Epidermal melanocyte (primary cell): ENCODE results near the gene MYBPC1.
"Not testable (repeated sequence)": the region's sequence is repeated elsewhere in the genome, so short reads cannot be mapped to it uniquely, and the experiment has no call there.

Experiments used
- DNase-seq: peaks from one replicate; pipeline ENCODE4 v3.0.0; 2011; ENCODE audit warnings: low spot score; ENCODE audit not compliant: insufficient read length

The MYBPC1 gene

DNA sequence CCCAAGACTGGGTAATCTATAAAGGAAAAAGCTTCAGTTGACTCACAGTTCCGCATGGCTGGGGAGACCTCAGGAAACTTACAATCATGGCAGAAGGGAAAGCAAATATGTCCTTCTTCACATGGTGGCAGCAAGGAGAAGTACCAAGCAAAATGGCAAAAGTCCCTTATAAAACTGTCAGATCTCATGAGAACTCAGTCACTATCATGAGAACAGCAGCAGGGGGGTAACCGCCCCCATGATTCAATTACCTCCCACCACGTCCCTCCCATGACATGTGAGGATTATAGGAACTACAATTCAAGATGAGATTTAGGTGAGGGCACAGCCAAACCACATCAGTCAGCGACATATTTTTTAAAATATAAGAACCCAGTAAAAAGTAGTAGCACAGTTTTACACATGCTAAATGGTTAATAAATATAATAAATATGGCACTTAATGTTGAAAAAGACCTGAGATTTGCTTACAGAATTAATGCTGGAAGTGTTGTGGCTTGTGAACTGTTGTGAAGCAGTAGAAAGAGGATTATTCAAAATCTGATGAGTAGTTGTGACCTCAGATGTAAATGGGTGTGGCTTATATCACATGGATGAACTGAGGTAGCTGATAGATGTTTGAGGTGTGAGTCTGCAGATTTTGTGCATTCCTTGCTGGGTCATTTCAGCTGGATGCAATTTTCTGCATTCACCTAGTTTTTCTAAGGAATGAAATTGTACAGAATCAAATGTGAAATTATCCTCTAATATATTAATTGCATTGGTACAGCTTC is 55.8 kb downstream of the MYBPC1 start:
- no peak for DNase-seq

DNA sequence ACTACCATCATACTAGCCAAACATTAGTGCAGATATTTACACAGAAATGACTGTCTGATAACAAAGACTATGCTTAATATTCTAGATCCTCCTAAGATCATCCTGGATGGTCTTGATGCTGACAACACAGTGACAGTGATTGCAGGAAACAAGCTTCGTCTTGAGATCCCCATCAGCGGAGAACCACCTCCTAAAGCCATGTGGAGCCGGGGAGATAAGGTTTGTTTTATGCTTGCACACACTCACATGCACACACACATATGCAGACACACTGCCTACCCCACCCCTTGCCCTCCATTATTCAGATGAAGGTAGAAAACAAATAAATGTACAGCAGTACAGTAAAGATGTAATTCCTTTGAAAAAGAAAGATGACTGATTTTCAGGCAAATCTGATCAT is 58.3 kb downstream of the MYBPC1 start:
- DNase-seq = no peak

DNA sequence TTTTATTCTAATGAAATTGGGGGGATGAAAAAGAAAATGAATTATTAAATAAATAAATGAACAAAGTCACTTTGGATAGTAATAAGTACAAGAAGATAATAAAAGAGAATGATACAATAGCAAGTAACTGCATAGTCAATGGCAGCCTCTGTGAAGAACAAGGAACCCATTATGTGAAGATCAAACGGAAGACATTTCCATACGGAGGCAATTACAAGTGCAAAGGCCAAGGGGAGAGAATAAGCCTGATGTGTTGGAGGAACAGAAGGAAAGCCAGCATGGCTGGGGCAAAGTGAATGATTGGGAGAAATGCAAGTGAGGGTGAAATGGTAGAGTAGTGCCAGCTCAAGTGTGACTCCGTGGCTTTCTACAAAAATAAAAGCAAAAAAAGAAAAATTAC is 58.7 kb downstream of the MYBPC1 start:
- no peak for DNase-seq

DNA sequence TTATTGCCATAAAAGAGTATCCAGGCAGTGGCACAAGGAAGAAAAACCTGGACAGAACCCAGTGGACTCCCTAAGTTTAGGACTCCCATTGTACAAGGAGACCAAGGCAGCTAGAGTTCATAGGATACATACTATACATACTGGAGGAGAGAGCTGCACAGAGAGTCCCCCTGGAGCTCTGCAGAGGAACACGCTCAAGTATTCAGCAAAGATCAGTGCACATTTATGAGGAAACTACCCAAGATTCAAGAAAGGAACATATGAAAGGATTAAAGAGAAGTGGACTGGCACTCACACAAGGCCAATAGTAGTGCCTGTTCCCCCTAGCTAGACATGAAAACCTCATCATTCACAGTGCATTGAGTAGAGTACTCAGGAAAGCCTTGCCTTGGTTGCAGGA is 59.7 kb downstream of the MYBPC1 start:
- DNase-seq = no peak

DNA sequence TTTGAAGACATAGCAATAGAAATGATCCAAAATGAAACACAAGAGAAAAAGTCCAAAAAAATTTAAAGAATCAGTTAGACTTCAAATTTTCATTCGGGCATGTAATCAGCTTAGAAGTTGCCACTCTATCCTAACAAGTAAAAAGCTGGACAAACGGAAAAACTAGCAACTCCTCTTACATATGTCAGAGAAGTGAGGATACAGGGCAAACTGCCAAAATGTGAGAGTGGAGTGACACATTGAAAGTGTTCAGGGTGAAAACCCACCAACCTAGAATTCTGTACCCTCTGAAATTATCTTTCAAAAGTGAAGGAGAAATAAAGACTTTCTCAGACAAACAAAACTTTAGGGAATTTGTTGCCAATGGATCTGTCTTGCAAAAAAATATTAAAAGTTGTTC is 60.6 kb downstream of the MYBPC1 start:
- DNase-seq = no peak

DNA sequence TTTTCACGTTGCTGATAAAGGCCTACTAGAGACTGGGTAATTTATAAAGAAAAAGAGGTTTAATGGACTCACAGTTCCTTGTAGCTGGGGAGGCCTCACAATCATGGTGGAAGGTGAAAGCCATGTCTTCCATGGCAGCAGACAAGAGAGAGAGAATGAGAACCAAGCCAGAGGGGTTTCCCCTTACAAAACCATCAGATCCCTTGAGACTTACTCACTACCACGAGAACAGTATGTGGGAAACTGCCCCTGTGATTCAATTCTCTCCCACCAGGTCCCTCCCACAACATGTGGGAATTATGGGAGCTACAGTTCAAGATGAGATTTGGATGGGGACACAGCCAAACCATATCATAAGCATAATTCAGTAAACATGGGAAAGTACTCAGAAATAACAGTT is 65.9 kb downstream of the MYBPC1 start:
- not testable (repeated sequence) for DNase-seq

DNA sequence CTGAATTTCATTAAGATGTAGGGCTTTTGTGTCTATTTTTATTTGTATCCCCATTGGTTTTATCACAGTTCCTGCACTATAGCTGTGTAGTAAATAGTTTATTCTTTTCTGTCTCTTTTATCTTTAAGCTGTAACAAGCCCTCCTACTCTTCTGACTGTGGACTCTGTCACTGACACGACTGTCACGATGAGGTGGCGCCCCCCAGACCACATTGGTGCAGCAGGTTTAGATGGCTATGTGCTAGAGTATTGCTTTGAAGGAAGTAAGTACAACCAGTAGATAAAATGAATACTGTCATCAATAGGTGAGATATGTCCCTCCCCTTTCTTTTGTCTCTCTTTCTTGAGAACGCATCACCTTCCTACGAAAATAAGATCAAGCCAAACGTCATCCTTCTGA is 68.5 kb downstream of the MYBPC1 start:
- DNase-seq = no peak

DNA sequence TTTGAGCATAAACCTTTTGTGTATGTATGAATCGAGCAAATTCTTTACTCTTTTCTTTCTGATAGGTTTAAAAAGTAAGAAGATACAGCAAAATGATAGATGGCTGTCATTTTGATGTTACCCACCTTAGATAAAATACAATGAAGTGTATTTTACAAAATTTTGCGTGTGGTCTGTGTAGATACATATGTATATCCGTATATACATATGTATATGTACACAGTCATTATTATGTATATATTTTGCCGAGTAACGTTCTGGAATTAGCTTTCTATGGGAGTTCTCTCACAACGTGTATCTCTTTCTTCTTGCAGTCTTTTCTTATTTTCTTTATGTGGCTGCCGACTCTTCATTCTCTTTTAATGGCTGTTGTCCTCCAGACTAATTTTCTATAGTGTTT is 70.2 kb downstream of the MYBPC1 start:
- no peak for DNase-seq

DNA sequence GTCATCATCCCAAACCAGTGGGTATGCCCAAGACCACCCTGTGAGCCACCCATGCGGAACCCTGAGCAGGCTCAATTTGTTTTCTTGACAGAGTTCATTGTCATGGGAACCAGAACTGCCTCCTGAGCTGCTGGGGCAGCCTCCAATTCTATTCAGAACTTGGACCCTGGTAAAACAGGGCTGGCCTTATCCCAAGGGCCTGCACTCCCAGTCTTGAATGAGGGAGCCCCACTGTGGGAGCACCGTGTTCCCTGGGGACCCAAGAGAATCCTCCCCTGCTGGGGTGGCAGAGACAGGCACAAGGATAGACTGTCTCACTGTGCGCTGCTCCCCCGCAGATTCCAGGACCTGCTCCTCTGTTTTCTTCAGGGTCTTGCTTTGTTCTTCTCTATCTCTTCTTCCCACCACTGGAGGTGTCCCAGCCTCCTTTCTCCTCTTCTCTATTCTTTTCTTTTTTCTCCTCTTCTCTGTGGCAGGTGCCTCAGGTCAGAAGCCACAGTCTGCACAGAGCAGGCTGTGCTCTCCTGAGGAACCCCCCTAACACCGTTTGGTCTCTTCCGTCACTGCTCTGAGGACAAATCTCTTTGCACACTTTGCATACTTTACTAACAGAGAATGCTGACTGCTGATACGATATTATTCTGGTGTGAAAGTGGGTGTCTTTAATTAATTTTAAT is 71.4 kb downstream of the MYBPC1 start:
- no peak for DNase-seq

DNA sequence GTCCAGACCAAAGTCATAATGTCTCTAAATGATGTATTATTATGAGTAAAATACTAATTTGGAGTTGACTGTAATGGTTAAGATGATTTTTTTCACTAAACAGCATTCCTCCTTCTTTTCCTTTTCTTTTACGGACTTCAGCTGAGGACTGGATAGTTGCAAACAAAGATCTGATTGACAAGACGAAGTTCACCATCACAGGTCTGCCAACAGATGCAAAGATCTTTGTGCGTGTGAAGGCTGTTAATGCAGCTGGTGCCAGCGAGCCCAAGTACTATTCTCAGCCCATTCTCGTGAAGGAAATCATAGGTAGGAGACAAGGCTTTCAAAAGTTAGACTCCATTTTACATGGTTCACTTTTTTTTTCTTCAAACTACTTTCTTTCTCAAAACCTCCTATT is 72.8 kb downstream of the MYBPC1 start:
- DNase-seq = no peak

DNA sequence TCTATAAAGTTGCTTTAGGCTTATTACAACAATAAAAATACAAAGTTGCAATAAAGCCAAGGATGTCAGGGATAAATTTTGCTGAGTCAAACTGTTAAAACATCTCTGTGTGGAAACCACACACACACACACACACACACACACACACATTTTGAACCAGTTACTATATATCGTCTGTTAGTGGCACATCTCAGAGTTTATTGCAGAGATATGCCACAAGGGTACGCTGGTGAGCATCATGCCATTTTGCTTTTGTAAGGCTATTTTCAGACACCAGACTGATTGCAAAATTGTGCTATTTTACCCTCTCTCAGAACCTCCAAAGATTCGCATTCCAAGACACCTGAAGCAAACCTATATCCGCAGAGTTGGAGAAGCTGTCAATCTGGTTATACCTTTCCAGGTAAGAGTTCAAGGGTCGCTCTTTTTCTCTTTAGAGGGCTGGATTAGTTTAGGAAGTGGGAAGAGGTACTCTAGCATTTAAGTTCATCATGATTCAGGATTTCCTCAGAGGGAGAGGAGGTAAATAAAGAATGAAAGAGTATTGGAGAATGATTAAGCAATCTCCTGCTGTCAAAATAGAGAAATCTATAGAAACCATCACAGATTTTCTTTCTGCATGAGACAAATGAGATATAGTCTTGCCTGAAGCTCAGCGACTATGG is 75.4 kb downstream of the MYBPC1 start:
- DNase-seq = no peak

DNA sequence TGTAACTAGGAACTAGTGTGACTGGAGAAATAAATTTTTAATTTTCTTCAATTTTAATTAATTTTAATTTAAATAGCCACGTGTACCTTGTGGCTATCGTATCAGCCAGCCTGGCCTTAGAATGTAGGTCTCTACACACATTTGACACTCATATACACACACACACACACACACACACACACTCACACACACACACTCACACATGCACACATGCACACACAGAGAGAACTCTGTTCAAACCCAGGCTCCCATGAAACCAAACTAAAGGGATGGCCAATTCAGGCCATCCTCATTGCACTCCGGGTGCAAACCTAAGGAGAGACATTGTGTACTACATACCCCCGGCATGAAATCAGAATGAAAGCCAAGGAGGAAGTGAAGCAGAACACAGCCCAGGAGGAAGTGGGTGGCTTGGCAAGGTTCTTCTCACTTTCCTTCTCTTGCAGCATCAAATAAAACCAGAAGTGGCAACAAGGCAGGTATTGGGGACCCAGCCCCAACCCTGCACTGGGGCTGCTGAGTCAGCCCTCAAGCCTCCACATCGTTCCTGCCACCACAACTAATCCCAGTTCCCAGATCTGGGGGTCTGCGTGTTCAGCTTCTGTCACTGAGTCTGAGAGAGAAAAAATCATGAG is 76.5 kb downstream of the MYBPC1 start:
- DNase-seq = no peak

DNA sequence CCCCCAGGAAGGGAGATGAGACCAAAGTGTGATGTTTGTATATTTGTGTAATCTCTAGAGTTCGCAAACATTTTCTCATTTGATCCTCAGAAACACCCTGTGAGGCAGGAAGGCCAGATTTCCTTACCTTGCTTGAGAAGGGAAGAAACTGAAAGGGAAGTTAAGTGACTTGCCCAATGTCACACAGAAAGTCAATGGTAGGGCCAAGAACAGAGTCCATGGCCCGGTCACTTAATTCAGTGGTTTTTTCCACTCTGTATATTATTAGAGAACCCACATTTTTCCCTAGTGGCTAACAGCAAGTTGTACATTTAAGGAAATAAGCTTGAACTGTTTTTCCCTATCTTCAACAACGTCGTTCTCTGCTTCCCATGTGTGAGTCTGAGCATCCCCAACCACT is 77.1 kb downstream of the MYBPC1 start:
- no peak for DNase-seq

DNA sequence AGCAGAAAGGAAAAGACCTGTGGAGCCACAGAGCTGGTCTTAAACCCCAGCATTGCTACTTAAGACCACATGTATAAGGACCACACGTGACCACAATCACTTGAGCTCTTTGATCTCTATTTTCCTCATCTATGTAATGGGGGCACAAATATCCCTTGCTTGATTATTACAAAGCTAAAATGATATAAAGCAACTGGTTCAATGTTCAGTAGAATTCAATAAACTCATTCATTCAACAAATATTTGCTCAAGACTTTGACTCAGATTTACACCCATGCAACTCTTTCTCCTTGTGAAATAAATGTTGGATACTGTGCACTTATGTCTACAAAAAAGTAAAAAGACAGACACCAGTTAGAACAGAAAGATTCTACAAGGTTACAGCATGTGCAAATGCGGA is 80.8 kb downstream of the MYBPC1 start:
- DNase-seq = no peak

DNA sequence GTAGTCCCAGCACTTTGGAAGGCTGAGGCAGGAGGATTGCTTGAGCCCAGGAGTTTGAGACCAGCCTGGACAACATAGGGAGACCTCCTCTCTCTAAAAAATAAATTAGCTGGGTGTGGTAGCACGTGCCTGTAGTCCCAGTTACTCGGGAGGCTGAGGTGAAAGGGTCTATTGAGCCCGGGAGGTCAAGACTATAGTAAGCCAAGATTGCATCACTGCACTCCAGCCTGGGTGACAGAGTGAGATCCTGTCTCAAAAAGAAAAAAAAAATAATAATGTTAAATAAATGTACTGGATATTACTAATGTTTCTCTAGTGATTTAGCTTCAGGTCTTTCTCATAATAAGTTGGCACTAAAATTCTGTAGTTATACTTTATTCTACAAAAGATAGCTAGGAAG is 81.7 kb downstream of the MYBPC1 start:
- DNase-seq = not testable (repeated sequence)

DNA sequence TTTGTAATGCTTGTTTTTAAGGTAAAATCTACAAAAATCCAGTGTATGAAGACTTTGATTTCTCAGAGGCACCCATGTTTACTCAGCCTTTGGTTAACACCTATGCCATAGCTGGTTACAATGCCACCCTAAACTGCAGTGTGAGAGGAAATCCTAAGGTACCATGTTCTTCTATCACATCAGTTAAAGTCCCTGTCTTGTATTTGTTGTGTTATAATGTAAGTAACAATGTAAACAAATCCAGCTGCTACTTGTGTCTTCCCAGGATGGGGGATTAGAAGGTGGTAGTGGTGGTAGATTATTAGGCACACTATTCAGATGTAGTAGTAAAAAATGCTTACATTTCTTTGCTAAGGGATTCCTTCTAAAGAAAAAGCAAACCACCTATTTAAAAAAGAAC is 83.3 kb downstream of the MYBPC1 start:
- DNase-seq = no peak

DNA sequence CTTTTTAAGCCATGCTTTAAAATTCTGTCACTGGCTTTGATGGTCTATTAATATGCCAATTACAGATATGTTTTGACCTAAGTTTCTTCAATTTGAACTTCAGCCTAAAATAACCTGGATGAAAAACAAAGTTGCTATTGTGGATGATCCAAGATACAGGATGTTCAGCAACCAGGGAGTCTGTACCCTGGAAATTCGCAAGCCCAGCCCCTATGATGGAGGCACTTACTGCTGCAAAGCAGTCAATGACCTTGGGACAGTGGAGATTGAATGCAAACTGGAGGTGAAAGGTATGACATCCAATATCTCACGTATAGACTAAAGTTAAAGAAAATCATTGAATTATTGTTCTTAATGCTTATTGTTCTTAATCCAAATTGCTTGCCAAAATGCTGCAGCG is 85.5 kb downstream of the MYBPC1 start:
- no peak for DNase-seq

DNA sequence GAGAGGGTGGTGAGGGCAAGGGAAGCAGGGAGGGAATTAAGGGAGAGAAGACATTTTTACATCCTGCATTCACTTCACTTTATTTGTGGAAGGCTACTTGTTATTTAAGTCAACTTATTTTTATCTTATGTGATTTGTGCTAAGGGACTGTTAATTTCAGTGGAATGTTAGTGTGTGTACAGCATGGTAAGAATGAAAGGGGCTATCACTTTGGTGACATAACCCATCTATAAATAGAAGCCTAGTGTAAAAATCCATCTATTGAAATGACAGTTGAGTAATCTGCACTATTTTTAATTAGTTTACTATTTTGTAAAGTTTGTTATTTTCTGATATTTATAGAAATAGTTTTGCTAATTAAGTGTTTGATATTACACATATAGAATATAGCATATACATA is 85.9 kb downstream of the MYBPC1 start:
- no peak for DNase-seq

DNA sequence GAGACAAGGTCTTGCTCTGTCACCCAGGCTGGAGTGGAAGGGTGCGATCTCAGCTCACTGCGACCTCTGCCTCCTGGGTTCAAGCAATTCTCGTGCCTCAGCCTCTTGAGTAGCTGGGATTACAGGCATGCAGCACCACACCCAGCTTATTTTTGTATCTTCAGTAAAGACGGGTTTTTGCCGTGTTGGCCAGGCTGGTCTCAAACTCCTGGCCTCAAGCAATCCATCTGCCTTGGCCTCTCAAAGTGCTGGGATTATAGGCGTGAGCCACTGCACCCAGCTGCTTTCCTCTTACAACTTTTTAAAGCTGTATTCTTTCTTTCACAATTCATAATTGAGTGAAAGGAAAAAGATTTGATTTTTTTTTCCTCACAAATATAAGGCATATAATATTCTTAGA is 86.9 kb downstream of the MYBPC1 start:
- not testable (repeated sequence) for DNase-seq

DNA sequence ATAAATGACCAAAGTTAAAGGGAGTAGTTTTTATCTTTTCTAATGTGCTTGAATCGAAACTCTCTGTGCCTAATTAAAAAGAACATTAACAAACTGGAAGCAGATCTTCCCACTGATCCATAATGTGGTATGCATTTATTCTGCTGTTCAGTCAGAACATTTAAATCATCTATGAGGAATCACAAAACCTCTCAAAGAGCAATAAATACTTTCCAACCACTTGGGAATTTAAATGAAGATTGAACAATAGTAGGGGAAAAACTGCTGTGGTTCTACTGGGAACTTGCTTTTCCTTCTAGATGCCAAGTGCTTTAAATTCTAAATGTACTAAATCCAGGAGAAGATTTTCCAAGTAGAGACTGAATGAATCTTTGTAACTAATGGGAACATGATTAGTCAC is 90.3 kb downstream of the MYBPC1 start:
- DNase-seq = no peak

DNA sequence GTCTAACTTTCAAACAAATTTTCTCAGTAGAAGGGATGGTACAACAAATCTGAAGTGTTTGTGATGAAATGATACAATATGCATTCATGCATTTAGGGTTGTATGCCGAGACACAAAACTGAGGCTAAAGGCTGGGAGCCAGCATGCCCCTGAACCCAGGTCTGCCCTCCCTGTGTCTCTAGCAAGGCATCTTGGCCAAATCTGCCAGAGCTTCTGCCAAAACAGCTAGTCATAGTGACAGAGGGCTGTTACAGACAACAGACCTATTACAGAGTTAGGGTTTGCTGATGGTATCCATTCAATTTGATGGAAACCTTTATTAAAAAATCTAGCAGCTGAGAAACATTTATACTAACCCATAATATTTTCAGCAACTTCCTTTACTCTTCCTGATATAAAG is 91.4 kb downstream of the MYBPC1 start:
- no peak for DNase-seq

DNA sequence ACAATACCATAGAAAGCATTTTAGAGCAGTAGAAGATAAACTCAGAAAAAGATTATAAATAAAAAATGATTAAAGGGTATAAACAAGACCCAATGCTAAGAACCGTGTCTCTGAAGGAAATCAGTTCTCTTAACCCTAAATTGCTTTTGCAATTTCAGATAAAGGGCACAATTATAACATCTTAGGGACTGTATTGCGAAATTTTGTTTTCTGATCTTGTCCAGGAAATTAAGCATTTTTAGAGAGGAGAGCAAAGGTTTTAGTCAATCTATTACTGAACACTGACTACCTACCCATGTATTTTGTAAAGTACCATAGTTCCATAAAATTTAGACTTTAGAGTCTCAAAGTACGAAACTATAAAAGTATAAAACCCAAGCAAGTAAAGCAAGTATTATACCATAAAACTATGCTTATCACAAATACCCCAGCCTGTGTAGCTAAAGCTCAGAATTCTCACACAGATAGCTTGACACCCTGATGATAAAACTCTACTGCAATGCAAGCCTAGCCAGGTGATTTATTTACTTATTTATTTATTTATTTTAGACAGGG is 95.8 kb downstream of the MYBPC1 start:
- no peak for DNase-seq
